ENCODE data around the gene STAG1.

- no peak for TF ChIP-seq CTCF (IDR thresholded peaks at IDR 0.05)
- TF ChIP-seq POLR2A (IDR thresholded peaks at IDR 0.05): no peak
- TF ChIP-seq POLR2AphosphoS5 (IDR thresholded peaks at IDR 0.05): no peak
Measured at GRCh38 chr3:136664771-136665170, 87.4 kb downstream of the STAG1 start.

Data from stomach (tissue), 4 donors.